PC-9 (cell line): Measurements from ENCODE around the gene KIF6. TPM values are rescaled to one million over a fixed set of nuclear protein-coding genes. Genes with fewer than 3 reads are reported as not detected.

ENCODE experiments used
- BruUV-seq: library from RNA; stranded (reverse); fragments of 400-500 nt; replicated peaks from 2 replicates; lab custom pipeline; 2021; lab: Mats Ljungman, UMichigan
- CTCF ChIA-PET: fragments of 300-600 bp; sonication (Branson Sonifier 250); formaldehyde crosslinking; loops from one replicate; lab custom pipeline; 2022; ENCODE audit warnings: antibody characterized with exemption; lab: Charles Lee
- POLR2A ChIA-PET: fragments of 300-600 bp; sonication (Branson Sonifier 250); formaldehyde crosslinking; loops from one replicate; lab custom pipeline; 2022; ENCODE audit warnings: antibody characterized with exemption; ENCODE audit not compliant: unreplicated experiment; lab: Charles Lee
- DNase-seq, 2 experiments: peaks; one replicate each; pipeline versions ENCODE4 v3.0.0 to v3.0.0-alpha.2; 2015 to 2022; ENCODE audit warnings: mixed read lengths in 1 of 2
- H2AFZ ChIP-seq: fragments of 200-600 bp; sonication (generic); 2 replicates; pipeline ENCODE4 v1.8.1; 2017; ENCODE audit warnings: antibody characterized with exemption
- H3F3A ChIP-seq: fragments of 200-600 bp; sonication (generic); 2 replicates; pipeline ENCODE4 v1.8.1; 2017; ENCODE audit warnings: antibody characterized with exemption, mild to moderate bottlenecking, low read depth; ENCODE audit not compliant: insufficient read depth
- H3K27ac ChIP-seq: fragments of 200-600 bp; sonication (generic); 2 replicates; pipeline ENCODE4 v1.6.1; 2016; ENCODE audit warnings: mixed run types
- H3K27me3 ChIP-seq: fragments of 200-600 bp; sonication (generic); 2 replicates; pipeline ENCODE4 v1.6.1; 2016; ENCODE audit warnings: low read depth, mixed run types; ENCODE audit not compliant: insufficient read depth
- H3K36me3 ChIP-seq: fragments of 200-600 bp; sonication (generic); 2 replicates; pipeline ENCODE4 v1.6.1; 2016; ENCODE audit warnings: low read depth, mixed run types
- H3K4me1 ChIP-seq: fragments of 200-600 bp; sonication (generic); replicated peaks from 2 replicates; pipeline ENCODE4 v1.6.1; 2016; ENCODE audit warnings: mixed run types; ENCODE audit not compliant: insufficient read depth
- H3K4me2 ChIP-seq: fragments of 200-600 bp; sonication (generic); 2 replicates; pipeline ENCODE4 v1.6.1; 2017; ENCODE audit warnings: mixed run types
- H3K4me3 ChIP-seq: fragments of 200-600 bp; sonication (generic); 2 replicates; pipeline ENCODE4 v1.6.1; 2016; ENCODE audit warnings: mixed run types
- H3K79me2 ChIP-seq: fragments of 200-600 bp; sonication (generic); 2 replicates; pipeline ENCODE4 v1.6.1; 2017; ENCODE audit warnings: low read depth, mixed run types
- H3K9me2 ChIP-seq: fragments of 200-600 bp; sonication (generic); 2 replicates; pipeline ENCODE4 v1.8.1; 2017; ENCODE audit warnings: mild to moderate bottlenecking; ENCODE audit not compliant: insufficient read depth
- H3K9me3 ChIP-seq: fragments of 200-600 bp; sonication (generic); 2 replicates; pipeline ENCODE4 v1.8.1; 2016; ENCODE audit warnings: low read depth; ENCODE audit not compliant: insufficient read depth
- H4K20me1 ChIP-seq: fragments of 200-600 bp; sonication (generic); 2 replicates; pipeline ENCODE4 v1.8.1; 2017; ENCODE audit not compliant: insufficient read depth
- CTCF ChIP-seq: fragments of 200-600 bp; sonication (generic); conservative IDR thresholded peaks from 2 replicates; pipeline ENCODE4 v1.6.1; 2017; ENCODE audit warnings: mixed run types, antibody characterized with exemption, mild to moderate bottlenecking, moderate library complexity
- EZH2 ChIP-seq: fragments of 200-600 bp; sonication (generic); IDR thresholded peaks from 2 replicates; pipeline ENCODE4 v1.8.0; 2017; ENCODE audit warnings: antibody characterized with exemption, low read depth
- intact Hi-C: fragments of 100-400 bp; cut with micrococcal nuclease; formaldehyde crosslinking; loops from one replicate; pipeline ENCODE4 v1.10.0; 2022; ENCODE audit not compliant: unreplicated experiment
- total RNA-seq: library from RNA; stranded (reverse); gene quantifications from 2 replicates; pipeline ENCODE4 v1.2.3, GENCODE V29; 2021

KIF6 gene
- total RNA-seq, 1 experiment from 2014 or later, result not detected

GRCh38 chr6:39451831-39452230 is 273.4 kb downstream of the KIF6 start:
- H3K27ac ChIP-seq, result no peak overlapping the region
- no peak overlapping the region for H3K4me2 ChIP-seq
- H3K9me2 ChIP-seq, result no peaks in the 10 kb centered on the region
- H4K20me1 ChIP-seq, result no peaks in the 10 kb centered on the region
- H2AFZ ChIP-seq, result no peak overlapping the region
- intact Hi-C loops, result no loop called here
- no peaks in the 10 kb centered on the region for H3K79me2 ChIP-seq
- H3K36me3 ChIP-seq, result no peaks in the 10 kb centered on the region
- H3K9me3 ChIP-seq, result no peaks in the 10 kb centered on the region; the same call in 1 of the 2 replicates
- ChIA-PET POLR2A (no interaction called here), CTCF (no interaction called here)
- TF ChIP-seq EZH2 (no peak), CTCF (no peak; the same call in none of the 2 replicates)
- H3K27me3 ChIP-seq, result peaks cover 11% of the 10 kb centered on the region; the same call in 1 of the 2 replicates
- no peak for DNase-seq
- H3K4me1 ChIP-seq, result 0 out of 2 replicates have a peak, but pooled peaks cover 8% of the 10 kb centered on the region
- no peak overlapping the region for H3K4me3 ChIP-seq
- peaks cover 5% of the 10 kb centered on the region; the same call in 1 of the 2 replicates for H3F3A ChIP-seq
- BruUV-seq, result no TSS peak

GRCh38 chr6:39449022-39449421 is 276.2 kb downstream of the KIF6 start:
- no peak for DNase-seq
- Histone ChIP-seq H3F3A (peaks cover 5% of the 10 kb centered on the region; the same call in 1 of the 2 replicates), H3K4me1 (0 out of 2 replicates have a peak, but pooled peaks cover 8% of the 10 kb centered on the region), H3K36me3 (no peaks in the 10 kb centered on the region), H3K79me2 (no peaks in the 10 kb centered on the region), H2AFZ (no peak overlapping the region), H3K4me3 (no peak overlapping the region), H3K9me2 (no peaks in the 10 kb centered on the region), H3K27ac (no peak overlapping the region), H4K20me1 (no peaks in the 10 kb centered on the region), H3K27me3 (peaks cover 25% of the 10 kb centered on the region; the same call in 1 of the 2 replicates), H3K4me2 (no peak overlapping the region), H3K9me3 (no peaks in the 10 kb centered on the region; the same call in 1 of the 2 replicates)
- BruUV-seq, result no TSS peak
- ChIA-PET CTCF (no interaction called here), POLR2A (no interaction called here)
- TF ChIP-seq CTCF, result no peak
- intact Hi-C loops, result no loop called here

GRCh38 chr6:39446909-39447308 is 278.3 kb downstream of the KIF6 start:
- Histone ChIP-seq H3K36me3 (no peaks in the 10 kb centered on the region), H3K9me3 (no peaks in the 10 kb centered on the region; the same call in 1 of the 2 replicates), H3F3A (no peaks in the 10 kb centered on the region), H4K20me1 (no peaks in the 10 kb centered on the region), H3K27me3 (peaks cover 27% of the 10 kb centered on the region; the same call in 1 of the 2 replicates), H3K4me1 (0 out of 2 replicates have a peak, but pooled peaks cover under 1% of the 10 kb centered on the region), H3K27ac (no peak overlapping the region), H2AFZ (no peak overlapping the region), H3K4me3 (no peak overlapping the region), H3K79me2 (no peaks in the 10 kb centered on the region), H3K9me2 (no peaks in the 10 kb centered on the region), H3K4me2 (no peak overlapping the region)
- TF ChIP-seq EZH2 (no peak), CTCF (no peak)
- intact Hi-C loops, result no loop called here
- POLR2A ChIA-PET, result interaction anchor here (0.6 kb wide), 1 partner anchor 233 kb away, joined by 8 read pairs; no protein-coding TSS in a partner anchor
- BruUV-seq, result no TSS peak
- no peak for DNase-seq
- CTCF ChIA-PET, result no interaction called here
